ENCODE measurements around the gene PELO. TPM values are rescaled to one million over a fixed set of nuclear protein-coding genes. Genes with fewer than 3 reads are reported as not detected.

Gene PELO
- total and polyA plus RNA-seq, 7 experiments from 2014 or later, result 4.6 to 16.8 (median 8.4) TPM

- H3K36me3 Mint-ChIP-seq, result peaks cover 0 to 2% (median 0%) of the 10 kb centered on the region in 5 donors
- no peak for DNase-seq
- peaks cover 0 to 22% (median 6%) of the 10 kb centered on the region in 5 donors for H3K27me3 Mint-ChIP-seq
- CTCF ChIA-PET, result no interaction called here
- Histone ChIP-seq H3K9me3 (ENCODE audit: control insufficient read depth in 2 of 3, low read length in 3 of 3) (no peaks in the 10 kb centered on the region), H3K36me3 (ENCODE audit: control insufficient read depth in 2 of 3, insufficient read depth in 3 of 3, low read length in 3 of 3) (no peaks in the 10 kb centered on the region), H3K4me3 (ENCODE audit: low read length) (no peak overlapping the region), H3K27me3 (ENCODE audit: control insufficient read depth in 2 of 2, insufficient read depth in 2 of 2, low read length in 2 of 2) (no peaks in the 10 kb centered on the region), H3K27ac (ENCODE audit: low read depth, low read length) (no peak overlapping the region), H3K4me1 (ENCODE audit: control insufficient read depth in 2 of 2, insufficient read depth in 2 of 2, low read length in 2 of 2) (peaks cover 0 to 10% of the 10 kb centered on the region in 2 donors)
- H3K4me3 Mint-ChIP-seq, result no peak overlapping the region
- no peak for ATAC-seq
- peak overlapping the region in 2 of 9 donors; percentile 5 to 12 for H3K27ac Mint-ChIP-seq
- H3K9me3 Mint-ChIP-seq, result peaks cover 0 to 2% (median 0%) of the 10 kb centered on the region in 11 donors
- POLR2A ChIA-PET, result no interaction called here
- peaks cover 11 to 19% (median 14%) of the 10 kb centered on the region in 7 donors for H3K4me1 Mint-ChIP-seq
- intact Hi-C loops (cut with micrococcal nuclease), result no loop called here
Observed at GRCh38 chr5:52783226-52783959, 4.3 kb upstream of the PELO start.

GRCh38 chr5:52784737-52785136 is 3.0 kb upstream of the PELO start:
- Histone ChIP-seq H3K4me3 (ENCODE audit: low read length) (no peak overlapping the region), H3K36me3 (ENCODE audit: control insufficient read depth in 2 of 3, insufficient read depth in 3 of 3, low read length in 3 of 3) (no peaks in the 10 kb centered on the region), H3K27me3 (ENCODE audit: control insufficient read depth in 2 of 2, insufficient read depth in 2 of 2, low read length in 2 of 2) (no peaks in the 10 kb centered on the region), H3K27ac (ENCODE audit: low read depth, low read length) (no peak overlapping the region), H3K9me3 (ENCODE audit: control insufficient read depth in 2 of 3, low read length in 3 of 3) (no peaks in the 10 kb centered on the region), H3K4me1 (ENCODE audit: control insufficient read depth in 2 of 2, insufficient read depth in 2 of 2, low read length in 2 of 2) (peaks cover 0 to 15% of the 10 kb centered on the region in 2 donors)
- intact Hi-C loops (cut with micrococcal nuclease), result loop anchor here in 1 of 2 donors (5.0 kb wide), 1 partner anchor 57 kb away; no protein-coding TSS in a partner anchor
- Mint-ChIP-seq H3K36me3 (peaks cover 0 to 2% (median 0%) of the 10 kb centered on the region in 5 donors), H3K4me1 (peaks cover 16 to 29% (median 26%) of the 10 kb centered on the region in 7 donors), H3K4me3 (no peak overlapping the region), H3K27me3 (peaks cover 0 to 32% (median 6%) of the 10 kb centered on the region in 5 donors), H3K9me3 (no peaks in the 10 kb centered on the region), H3K27ac (no peak overlapping the region)
- DNase-seq, result no peak
- CTCF ChIA-PET, result no interaction called here
- POLR2A ChIA-PET, result no interaction called here
- no peak for ATAC-seq

DNA sequence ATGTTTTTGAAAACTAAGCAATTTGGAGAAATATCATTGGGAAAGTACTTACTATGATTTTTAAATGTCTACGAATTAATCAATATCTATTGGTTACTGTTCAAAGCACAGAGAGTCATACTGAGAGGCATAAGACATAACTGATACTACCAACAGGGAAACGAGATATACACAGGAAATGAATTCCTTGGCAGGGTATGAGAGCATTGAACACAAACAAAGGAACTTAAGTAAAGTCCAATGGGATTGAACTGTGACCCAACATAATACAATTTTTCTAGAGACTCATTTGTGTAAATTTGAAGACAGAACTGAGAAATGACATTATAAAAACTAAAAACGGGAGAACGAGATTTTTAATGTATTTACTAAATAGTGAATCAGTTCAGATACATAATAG is 1.3 kb upstream of the PELO start:
- intact Hi-C loops (cut with micrococcal nuclease), result loop anchor here in 1 of 2 donors (2.0 to 5.0 kb wide), 2 partner anchors 16 to 59 kb away; no protein-coding TSS in a partner anchor
- H3K9me3 ChIP-seq (ENCODE audit: control insufficient read depth in 2 of 3, low read length in 3 of 3), result no peaks in the 10 kb centered on the region

DNA sequence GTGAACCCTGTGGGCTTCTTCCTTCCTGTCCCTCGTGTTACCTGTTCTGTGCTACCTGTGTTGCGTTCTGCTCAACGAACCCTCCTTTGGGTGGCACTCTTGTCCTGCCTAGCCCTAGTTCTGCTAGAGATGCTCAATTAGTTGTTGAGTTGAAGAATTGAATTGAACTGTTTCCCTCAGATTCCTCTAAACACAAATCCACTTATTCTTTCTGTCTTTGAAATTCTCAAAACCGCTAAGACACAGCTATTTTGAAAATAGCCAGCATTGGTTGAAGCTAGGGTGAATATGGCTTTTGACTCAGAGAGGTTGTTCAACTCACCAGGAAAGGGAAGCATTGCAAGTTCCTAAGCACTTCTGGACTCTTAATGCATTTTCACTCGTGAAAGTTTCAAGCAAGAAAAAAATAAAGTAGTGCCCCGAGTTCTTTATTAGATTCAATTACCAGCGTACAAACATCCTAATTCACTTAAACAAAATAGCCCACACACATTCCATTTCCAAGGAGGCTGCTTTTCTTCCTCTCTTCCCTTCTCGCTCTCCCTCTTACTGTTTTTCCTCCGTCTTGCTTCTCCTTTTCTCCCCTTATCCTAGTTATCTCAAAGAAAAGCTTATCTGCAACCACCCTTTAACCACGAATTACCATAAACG is 642 bp upstream of the PELO start:
- CTCF ChIA-PET, result interaction anchor here (0.6 to 1.8 kb wide), 10 partner anchors 8 to 128 kb away, joined by 3 to 8 read pairs (median 3); no protein-coding TSS in a partner anchor
- Mint-ChIP-seq H3K4me1 (peaks cover 16 to 40% (median 33%) of the 10 kb centered on the region in 7 donors), H3K27ac (peak overlapping the region; percentile 0 to 82 (median 33)), H3K9me3 (no peaks in the 10 kb centered on the region), H3K4me3 (peak overlapping the region; percentile 85 to 95 (median 92)), H3K36me3 (peaks cover 0 to 9% (median 0%) of the 10 kb centered on the region in 5 donors), H3K27me3 (peaks cover 0 to 41% (median 3%) of the 10 kb centered on the region in 5 donors)
- Histone ChIP-seq H3K36me3 (ENCODE audit: control insufficient read depth in 2 of 3, insufficient read depth in 3 of 3, low read length in 3 of 3) (no peaks in the 10 kb centered on the region), H3K9me3 (ENCODE audit: control insufficient read depth in 2 of 3, low read length in 3 of 3) (no peaks in the 10 kb centered on the region), H3K27me3 (ENCODE audit: control insufficient read depth in 2 of 2, insufficient read depth in 2 of 2, low read length in 2 of 2) (no peaks in the 10 kb centered on the region), H3K4me3 (ENCODE audit: low read length) (peak overlapping the region; percentile 71), H3K4me1 (ENCODE audit: control insufficient read depth in 2 of 2, insufficient read depth in 2 of 2, low read length in 2 of 2) (peaks cover 0 to 15% of the 10 kb centered on the region in 2 donors), H3K27ac (ENCODE audit: low read depth, low read length) (peak overlapping the region; percentile 67)
- intact Hi-C loops (cut with micrococcal nuclease), result loop anchor here (1.0 to 5.0 kb wide), 13 partner anchors 9 to 309 kb away; no protein-coding TSS in a partner anchor
- peak; percentile 68 for ATAC-seq
- POLR2A ChIA-PET, result interaction anchor here (0.8 to 1.8 kb wide), 5 partner anchors 8 to 75 kb away, joined by 3 to 7 read pairs (median 4); no protein-coding TSS in a partner anchor
- DNase-seq, result peak in 7 of 9 donors; percentile 33 to 68 (median 54)

More for the DNA sequence above, 1.3 kb upstream of the PELO start:
- Mint-ChIP-seq H3K4me1 (peaks cover 16 to 40% (median 33%) of the 10 kb centered on the region in 7 donors), H3K27ac (peak overlapping the region in 3 of 9 donors; percentile 7 to 82 (median 80)), H3K4me3 (peak overlapping the region in 8 of 10 donors; percentile 9 to 92 (median 50)), H3K9me3 (no peaks in the 10 kb centered on the region), H3K36me3 (peaks cover 0 to 9% (median 0%) of the 10 kb centered on the region in 5 donors), H3K27me3 (peaks cover 0 to 41% (median 6%) of the 10 kb centered on the region in 5 donors)
- CTCF ChIA-PET, result interaction anchor here (1.0 to 1.8 kb wide), 2 partner anchors 10 to 122 kb away, joined by 3 to 7 read pairs; no protein-coding TSS in a partner anchor
- POLR2A ChIA-PET, result interaction anchor here (0.8 to 1.8 kb wide), 2 partner anchors 9 to 13 kb away, joined by 6 to 7 read pairs; no protein-coding TSS in a partner anchor
- ATAC-seq (no peak), DNase-seq (no peak)
- Histone ChIP-seq H3K27me3 (ENCODE audit: control insufficient read depth in 2 of 2, insufficient read depth in 2 of 2, low read length in 2 of 2) (no peaks in the 10 kb centered on the region), H3K4me3 (ENCODE audit: low read length) (no peak overlapping the region), H3K4me1 (ENCODE audit: control insufficient read depth in 2 of 2, insufficient read depth in 2 of 2, low read length in 2 of 2) (peaks cover 0 to 15% of the 10 kb centered on the region in 2 donors), H3K36me3 (ENCODE audit: control insufficient read depth in 2 of 3, insufficient read depth in 3 of 3, low read length in 3 of 3) (no peaks in the 10 kb centered on the region), H3K27ac (ENCODE audit: low read depth, low read length) (no peak overlapping the region)

- H3K4me1 Mint-ChIP-seq, result peaks cover 16 to 40% (median 31%) of the 10 kb centered on the region in 7 donors
- POLR2A ChIA-PET, result interaction anchor here (1.1 to 4.1 kb wide), 4 partner anchors 9 to 15 kb away, joined by 4 to 19 read pairs (median 6); no protein-coding TSS in a partner anchor
- Histone ChIP-seq H3K27ac (ENCODE audit: low read depth, low read length) (peak overlapping the region; percentile 67), H3K4me3 (ENCODE audit: low read length) (peak overlapping the region; percentile 71), H3K36me3 (ENCODE audit: control insufficient read depth in 2 of 3, insufficient read depth in 3 of 3, low read length in 3 of 3) (no peaks in the 10 kb centered on the region), H3K9me3 (ENCODE audit: control insufficient read depth in 2 of 3, low read length in 3 of 3) (no peaks in the 10 kb centered on the region), H3K4me1 (ENCODE audit: control insufficient read depth in 2 of 2, insufficient read depth in 2 of 2, low read length in 2 of 2) (peaks cover 0 to 15% of the 10 kb centered on the region in 2 donors), H3K27me3 (ENCODE audit: control insufficient read depth in 2 of 2, insufficient read depth in 2 of 2, low read length in 2 of 2) (no peaks in the 10 kb centered on the region)
- no peak for ATAC-seq
- H3K9me3 Mint-ChIP-seq, result no peaks in the 10 kb centered on the region
- intact Hi-C loops (cut with micrococcal nuclease), result loop anchor here in 1 of 2 donors (5.0 kb wide), 1 partner anchor 61 kb away; no protein-coding TSS in a partner anchor
- CTCF ChIA-PET, result interaction anchor here (1.4 to 1.7 kb wide), 4 partner anchors 11 to 127 kb away, joined by 3 to 8 read pairs (median 6); no protein-coding TSS in a partner anchor
- H3K4me3 Mint-ChIP-seq, result peak overlapping the region; percentile 71 to 95 (median 90)
- peaks cover 0 to 44% (median 3%) of the 10 kb centered on the region in 5 donors for H3K27me3 Mint-ChIP-seq
- peaks cover 0 to 10% (median 0%) of the 10 kb centered on the region in 5 donors for H3K36me3 Mint-ChIP-seq
- DNase-seq, result no peak
- peak overlapping the region in 3 of 9 donors; percentile 14 to 82 (median 33) for H3K27ac Mint-ChIP-seq
Observed at GRCh38 chr5:52788505-52788821, 747 bp downstream of the PELO start.

DNA sequence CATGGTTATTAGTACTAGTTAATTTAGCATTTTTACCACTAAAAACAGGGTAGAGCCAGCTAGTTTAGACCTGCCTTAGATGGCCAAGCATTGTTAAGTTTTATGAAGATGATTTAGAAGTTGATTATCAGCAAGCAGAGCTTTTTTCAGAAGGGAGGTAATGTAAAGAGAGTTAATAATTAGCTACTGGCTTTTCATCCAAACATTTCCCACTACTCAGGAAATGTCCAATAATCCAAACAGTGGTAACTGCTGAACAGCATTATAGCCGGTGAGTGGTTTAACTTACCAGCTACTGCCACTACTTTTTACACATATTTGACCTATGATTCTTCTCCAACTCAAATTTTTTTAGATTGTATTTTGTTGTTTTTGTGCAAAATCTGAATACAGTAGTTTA is 1.7 kb downstream of the PELO start:
- H3K27me3 ChIP-seq (ENCODE audit: control insufficient read depth in 2 of 2, insufficient read depth in 2 of 2, low read length in 2 of 2), result no peaks in the 10 kb centered on the region
- H3K36me3 Mint-ChIP-seq, result peaks cover 0 to 9% (median 0%) of the 10 kb centered on the region in 5 donors
- no peaks in the 10 kb centered on the region for H3K36me3 ChIP-seq (ENCODE audit: control insufficient read depth in 2 of 3, insufficient read depth in 3 of 3, low read length in 3 of 3)
- H3K27ac Mint-ChIP-seq, result no peak overlapping the region
- peaks cover 0 to 45% (median 3%) of the 10 kb centered on the region in 5 donors for H3K27me3 Mint-ChIP-seq
- no peak for ATAC-seq
- H3K4me1 Mint-ChIP-seq, result peaks cover 16 to 40% (median 29%) of the 10 kb centered on the region in 7 donors
- H3K27ac ChIP-seq (ENCODE audit: low read depth, low read length), result no peak overlapping the region
- POLR2A ChIA-PET, result interaction anchor here (0.6 to 4.1 kb wide), 5 partner anchors 10 to 132 kb away, joined by 3 to 19 read pairs (median 5); no protein-coding TSS in a partner anchor
- peak overlapping the region in 8 of 10 donors; percentile 7 to 95 (median 90) for H3K4me3 Mint-ChIP-seq
- CTCF ChIA-PET, result interaction anchor here (0.9 to 1.6 kb wide), 3 partner anchors 10 to 164 kb away, joined by 3 to 7 read pairs (median 4); no protein-coding TSS in a partner anchor
- DNase-seq, result no peak
- H3K9me3 Mint-ChIP-seq, result no peaks in the 10 kb centered on the region
- intact Hi-C loops (cut with micrococcal nuclease), result loop anchor here in 1 of 2 donors (5.0 kb wide), 1 partner anchor 62 kb away; no protein-coding TSS in a partner anchor
- peaks cover 0 to 15% of the 10 kb centered on the region in 2 donors for H3K4me1 ChIP-seq (ENCODE audit: control insufficient read depth in 2 of 2, insufficient read depth in 2 of 2, low read length in 2 of 2)
- no peaks in the 10 kb centered on the region for H3K9me3 ChIP-seq (ENCODE audit: control insufficient read depth in 2 of 3, low read length in 3 of 3)
- H3K4me3 ChIP-seq (ENCODE audit: low read length), result no peak overlapping the region

All from naive thymus-derived CD4-positive, alpha-beta T cell (primary cell).